GM23338 (cell line): ENCODE data around the gene KIF6. TPM values are rescaled to one million over a fixed set of nuclear protein-coding genes. Genes with fewer than 3 reads are reported as not detected.

Experiments
- ATAC-seq: fragments of 200-7000 bp; cut with Tn5 transposase; 3 replicates; pipeline ENCODE4 v1.9.1; 2020
- DNase-seq: peaks from one replicate; pipeline ENCODE4 v3.0.0-alpha.2; 2015; ENCODE audit warnings: low spot score
- H2AFZ ChIP-seq: fragments of 200-600 bp; sonication (generic); 2 replicates; pipeline ENCODE4 v1.8.0; 2016; ENCODE audit warnings: antibody characterized with exemption, mild to moderate bottlenecking, moderate library complexity
- H3F3A ChIP-seq: fragments of 200-600 bp; sonication (generic); replicated peaks from 2 replicates; pipeline ENCODE4 v1.8.0; 2017; ENCODE audit warnings: antibody characterized with exemption, mixed run types, low read depth
- H3K27ac ChIP-seq: fragments of 200-600 bp; sonication (generic); 2 replicates; pipeline ENCODE4 v1.6.1; 2016; ENCODE audit warnings: low read depth
- H3K27me3 ChIP-seq: fragments of 200-600 bp; sonication (generic); 2 replicates; pipeline ENCODE4 v1.8.0; 2016; ENCODE audit warnings: mild to moderate bottlenecking, mixed run types, moderate library complexity; ENCODE audit not compliant: insufficient read depth
- H3K36me3 ChIP-seq: fragments of 200-600 bp; sonication (generic); 2 replicates; pipeline ENCODE4 v1.8.0; 2016; ENCODE audit warnings: mild to moderate bottlenecking; ENCODE audit not compliant: insufficient read depth
- H3K4me1 ChIP-seq: fragments of 200-600 bp; sonication (generic); 2 replicates; pipeline ENCODE4 v1.8.0; 2016; ENCODE audit warnings: mild to moderate bottlenecking, moderate library complexity; ENCODE audit not compliant: insufficient read depth
- H3K4me2 ChIP-seq: fragments of 200-600 bp; sonication (generic); 2 replicates; pipeline ENCODE4 v1.7.1; 2017; ENCODE audit warnings: mixed run types
- H3K4me3 ChIP-seq: fragments of 200-600 bp; sonication (generic); 2 replicates; pipeline ENCODE4 v1.6.1; 2016; ENCODE audit warnings: mixed run types
- H3K79me2 ChIP-seq: fragments of 200-600 bp; sonication (generic); replicated peaks from 2 replicates; pipeline ENCODE4 v1.8.0; 2017; ENCODE audit warnings: mild to moderate bottlenecking; ENCODE audit not compliant: insufficient read depth
- H3K9me2 ChIP-seq: fragments of 200-600 bp; sonication (generic); 2 replicates; pipeline ENCODE4 v1.8.0; 2017; ENCODE audit not compliant: insufficient read depth
- H4K20me1 ChIP-seq: fragments of 200-600 bp; sonication (generic); replicated peaks from 2 replicates; pipeline ENCODE4 v1.8.0; 2017; ENCODE audit warnings: mild to moderate bottlenecking; ENCODE audit not compliant: insufficient read depth
- H3K27ac Mint-ChIP-seq: 2 replicates; pipeline ENCODE4 v1.8.0; 2020; ENCODE audit warnings: inconsistent platforms, mild to moderate bottlenecking, moderate library complexity, mixed read lengths
- H3K27me3 Mint-ChIP-seq: 3 replicates; pipeline ENCODE4 v1.8.0; 2022; ENCODE audit warnings: low read depth, mild to moderate bottlenecking, moderate library complexity, mixed read lengths, inconsistent platforms; ENCODE audit not compliant: insufficient read depth, poor library complexity
- H3K36me3 Mint-ChIP-seq: 3 replicates; pipeline ENCODE4 v1.8.0; 2021; ENCODE audit warnings: low read depth, mild to moderate bottlenecking, inconsistent platforms, moderate library complexity, mixed read lengths
- H3K4me1 Mint-ChIP-seq: 3 replicates; pipeline ENCODE4 v1.8.0; 2020; ENCODE audit warnings: mild to moderate bottlenecking, inconsistent platforms, mixed read lengths
- H3K4me3 Mint-ChIP-seq: 3 replicates; pipeline ENCODE4 v1.8.0; 2021; ENCODE audit warnings: moderate library complexity, mild to moderate bottlenecking, inconsistent platforms, mixed read lengths
- H3K9me3 Mint-ChIP-seq: 3 replicates; pipeline ENCODE4 v1.8.0; 2020; ENCODE audit warnings: moderate library complexity, mild to moderate bottlenecking, inconsistent platforms, mixed read lengths
- CTCF ChIP-seq, 2 experiments: fragments of 200-600 bp in 1 of 2; sonication (generic) in 1 of 2; conservative IDR thresholded peaks; 2 replicates each; pipeline versions ENCODE4 v1.5.1 to v1.6.1; 2016 to 2017; ENCODE audit warnings: antibody characterized with exemption in 2 of 2, low read depth in 2 of 2, mild to moderate bottlenecking in 2 of 2, moderate library complexity in 1 of 2
- ETS1 ChIP-seq: IDR thresholded peaks from 2 replicates; pipeline ENCODE4 v1.6.1; 2016; ENCODE audit warnings: antibody characterized with exemption
- EZH2phosphoT487 ChIP-seq: fragments of 200-600 bp; sonication (generic); IDR thresholded peaks from one replicate; pipeline ENCODE4 v1.8.1; 2018; ENCODE audit warnings: antibody characterized with exemption; ENCODE audit not compliant: unreplicated experiment
- NANOG ChIP-seq: IDR thresholded peaks from 2 replicates; pipeline ENCODE4 v1.6.1; 2016; ENCODE audit warnings: antibody characterized with exemption, borderline replicate concordance
- POLR2AphosphoS5 ChIP-seq: IDR thresholded peaks from 2 replicates; pipeline ENCODE4 v1.6.1; 2016; ENCODE audit warnings: antibody characterized with exemption, low read depth
- REST ChIP-seq: IDR thresholded peaks from one replicate; pipeline ENCODE4 v1.6.1; 2018; ENCODE audit warnings: antibody characterized with exemption; ENCODE audit not compliant: unreplicated experiment
- STAT1 ChIP-seq: IDR thresholded peaks from one replicate; pipeline ENCODE4 v1.6.1; 2016; ENCODE audit warnings: antibody characterized with exemption; ENCODE audit not compliant: unreplicated experiment
- ZNF331 ChIP-seq: fragments of 250-450 bp; sonication (Bioruptor Pico); IDR thresholded peaks from 2 replicates; pipeline ENCODE4 v1.5.0; 2020; ENCODE audit warnings: low read depth, mild to moderate bottlenecking, moderate library complexity
- ZNF462 ChIP-seq: fragments of 250-450 bp; sonication (Bioruptor Pico); IDR thresholded peaks from 2 replicates; pipeline ENCODE4 v1.5.0; 2020; ENCODE audit warnings: mild to moderate bottlenecking, moderate library complexity
- polyA plus RNA-seq: library from polyadenylated mRNA; unstranded; fragments of >200 nt; fragmentation: Nextera tagmentation; extraction: Ambion mirVana; gene quantifications from 2 replicates; pipeline ENCODE4 v1.2.1, GENCODE V29; 2016
- total RNA-seq: library from RNA; depleted of rRNA; stranded (reverse); fragments of >200 nt; shearing (Covaris generic); gene quantifications from 2 replicates; pipeline ENCODE4 v1.2.3, GENCODE V29; 2014

KIF6 gene
- total and polyA plus RNA-seq, 2 experiments from 2014 or later, result 0.87 to 1.7 TPM

- no peak overlapping the region for H3K4me2 ChIP-seq
- ATAC-seq, result no peak
- H2AFZ ChIP-seq, result no peak overlapping the region
- Mint-ChIP-seq H3K9me3 (no peaks in the 10 kb centered on the region), H3K4me1 (peaks cover 12% of the 10 kb centered on the region), H3K27ac (no peak overlapping the region), H3K36me3 (no peaks in the 10 kb centered on the region; the same call in 2 of the 3 replicates), H3K4me3 (no peak overlapping the region), H3K27me3 (peaks cover 1% of the 10 kb centered on the region)
- no peaks in the 10 kb centered on the region for H4K20me1 ChIP-seq
- H3F3A ChIP-seq, result no peaks in the 10 kb centered on the region
- no peak for TF ChIP-seq ZNF462 (CRISPR knock-in tag)
- TF ChIP-seq CTCF (conservative IDR thresholded peaks at IDR 0.05; ENCODE audit: low read depth in 2 of 2), result no peak
- no peak for TF ChIP-seq ETS1
- no peak for TF ChIP-seq STAT1
- no peak for TF ChIP-seq EZH2phosphoT487
- TF ChIP-seq REST, result no peak
- no peak for TF ChIP-seq NANOG
- TF ChIP-seq POLR2AphosphoS5, result no peak
- TF ChIP-seq ZNF331, result no peak
- H3K27ac ChIP-seq, result no peak overlapping the region
- no peaks in the 10 kb centered on the region for H3K36me3 ChIP-seq
- no peak for DNase-seq
- peaks cover 6% of the 10 kb centered on the region; the same call in 1 of the 2 replicates for H3K4me1 ChIP-seq
- H3K4me3 ChIP-seq, result no peak overlapping the region
- H3K79me2 ChIP-seq, result no peaks in the 10 kb centered on the region
- H3K9me2 ChIP-seq, result no peaks in the 10 kb centered on the region
- no peaks in the 10 kb centered on the region for H3K27me3 ChIP-seq
These were observed 300.4 kb downstream of the KIF6 start for GRCh38 chr6:39424831-39425230.
